Epithelial cell of proximal tubule (primary cell): ENCODE measurements around the gene PROX2. TPM values are rescaled to one million over a fixed set of nuclear protein-coding genes. Genes with fewer than 3 reads are reported as not detected.
A peak's percentile ranks its signal among the peaks of the same experiment; 100 is the strongest.

ENCODE experiments used
- DNase-seq: peaks from one replicate; pipeline ENCODE4 v3.0.0-alpha.2; 2011; ENCODE audit warnings: low read depth
- H3K4me3 ChIP-seq: 2 replicates; pipeline ENCODE4 v1.5.1; 2011; ENCODE audit warnings: low read depth, mild to moderate bottlenecking, low read length
- CTCF ChIP-seq: conservative IDR thresholded peaks from 2 replicates; pipeline ENCODE4 v1.5.1; 2012; ENCODE audit warnings: low read depth, mild to moderate bottlenecking, low read length
- total RNA-seq: library from RNA; depleted of rRNA; stranded (reverse); fragments of >200 nt; gene quantifications from 2 replicates; pipeline ENCODE4 v1.2.3, GENCODE V29; 2015

Gene PROX2
- total RNA-seq, 1 donor from 2014 or later, result not detected

DNA sequence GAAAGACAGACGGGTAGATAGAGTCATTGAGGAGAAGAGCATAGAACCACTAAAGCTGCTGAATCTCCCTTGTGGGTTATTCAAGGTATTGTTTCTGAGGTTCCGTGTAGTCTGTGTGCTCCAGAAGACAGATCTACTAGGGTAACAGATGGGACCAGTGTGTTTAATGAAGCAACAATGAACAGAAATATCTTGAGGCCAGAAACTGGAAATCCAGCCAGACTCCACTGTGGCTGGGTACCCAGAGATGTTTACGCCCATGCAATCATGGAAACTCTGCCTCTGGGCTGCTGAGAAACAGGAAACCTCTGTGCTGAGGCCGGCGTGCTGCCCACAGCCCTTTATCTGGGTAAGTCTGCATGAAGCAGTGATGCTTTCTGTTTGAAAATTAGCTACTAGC is 8.3 kb downstream of the PROX2 start:
- DNase-seq, result no peak
- H3K4me3 ChIP-seq, result no peak overlapping the region
- no peak for TF ChIP-seq CTCF

DNA sequence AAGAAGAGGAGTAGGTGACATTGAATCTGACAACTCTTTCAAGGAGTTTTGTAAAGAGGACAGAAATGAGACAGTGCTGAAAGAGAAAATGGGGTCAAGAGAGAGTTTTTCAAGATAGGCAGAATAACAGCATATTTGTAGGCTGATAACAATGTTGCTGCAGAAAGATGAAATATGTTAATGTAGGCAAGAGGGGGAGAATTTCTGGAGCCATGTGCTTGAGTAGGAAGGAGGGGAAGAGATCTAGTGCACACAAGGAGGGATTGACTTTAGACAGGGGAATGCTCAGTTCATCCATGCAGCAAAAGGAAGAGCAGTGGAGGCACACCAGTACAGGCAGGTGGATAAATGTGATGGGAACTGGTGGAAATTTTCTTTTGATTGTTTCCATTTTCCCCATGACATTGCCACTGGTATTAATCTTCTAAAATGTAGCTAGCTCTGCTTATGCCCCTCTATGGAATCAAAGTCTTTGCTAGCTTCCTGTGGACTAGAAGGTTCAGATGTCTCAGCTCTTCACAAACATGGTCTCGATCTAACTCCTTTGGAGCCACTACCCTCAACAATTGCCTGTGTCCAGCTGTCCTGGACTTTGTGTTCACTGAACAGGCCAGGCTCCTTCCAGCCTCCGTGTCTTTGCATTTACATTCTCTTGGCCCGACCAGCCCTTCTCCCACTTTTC is 9.1 kb downstream of the PROX2 start:
- no peak for DNase-seq
- H3K4me3 ChIP-seq, result no peak overlapping the region
- TF ChIP-seq CTCF, result no peak

DNA sequence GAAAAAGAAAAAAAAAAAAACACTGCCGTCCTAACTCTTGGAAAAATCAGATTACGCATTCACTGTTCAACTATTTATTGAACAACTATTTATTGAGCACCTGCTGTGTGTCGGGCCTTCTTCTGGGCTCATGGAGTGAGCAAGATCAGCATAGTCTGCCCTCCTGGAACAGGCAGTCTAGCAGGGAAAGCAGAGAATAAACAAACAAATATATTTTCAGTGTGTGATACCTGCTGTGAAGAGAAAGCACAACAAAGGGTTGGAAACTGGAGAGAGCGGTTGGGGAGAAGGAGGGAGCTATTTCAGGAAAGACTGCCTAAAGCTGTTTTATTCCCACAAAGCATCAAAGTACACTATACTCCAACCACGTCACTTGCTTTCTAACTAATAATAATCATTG is 10.8 kb downstream of the PROX2 start:
- H3K4me3 ChIP-seq, result no peak overlapping the region
- no peak for TF ChIP-seq CTCF
- DNase-seq, result no peak

- DNase-seq, result no peak
- H3K4me3 ChIP-seq, result no peak overlapping the region
- no peak for TF ChIP-seq CTCF
Observed at GRCh38 chr14:74864198-74864597, 11.7 kb downstream of the PROX2 start.

- no peak for DNase-seq
- no peak overlapping the region for H3K4me3 ChIP-seq
- no peak for TF ChIP-seq CTCF
Observed at GRCh38 chr14:74863274-74863673, 12.7 kb downstream of the PROX2 start.

DNA sequence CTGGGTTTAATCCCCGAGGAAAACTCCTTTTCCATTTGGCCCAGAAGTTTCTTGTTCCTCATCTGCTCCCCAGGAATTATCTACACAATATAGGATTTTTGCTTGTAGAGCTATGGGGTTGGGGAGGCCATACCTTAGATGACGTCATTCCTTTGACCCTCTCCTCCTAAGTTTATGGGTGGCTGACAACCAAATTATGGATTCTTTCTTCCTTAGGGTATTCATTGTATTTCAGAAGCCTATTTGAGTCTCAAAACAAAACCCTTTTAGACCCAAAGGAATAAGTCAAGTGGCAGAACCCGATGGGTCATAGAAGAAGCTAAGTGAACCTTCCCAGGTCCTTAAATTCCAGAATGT is 14.2 kb downstream of the PROX2 start:
- H3K4me3 ChIP-seq, result no peak overlapping the region
- DNase-seq, result no peak
- no peak for TF ChIP-seq CTCF

- no peak for DNase-seq
- H3K4me3 ChIP-seq, result no peak overlapping the region
- peak; percentile 92 for TF ChIP-seq CTCF
Observed at GRCh38 chr14:74860899-74861733, 14.8 kb downstream of the PROX2 start.
